ENCODE data around the gene BCAS4. TPM values are rescaled to one million over a fixed set of nuclear protein-coding genes. Genes with fewer than 3 reads are reported as not detected.
"Not testable (repeated sequence)": the region's sequence is repeated elsewhere in the genome, so short reads cannot be mapped to it uniquely, and the experiment has no call there.

BCAS4 gene
- total and polyA plus RNA-seq, 5 donors from 2014 or later, result 8.0 to 17.6 (median 14.0) TPM

- Histone ChIP-seq H3K9me3 (ENCODE audit: control insufficient read depth in 2 of 2, low read length in 2 of 2) (no peaks in the 10 kb centered on the region), H3K27me3 (ENCODE audit: control insufficient read depth, insufficient read depth, low read length) (no peaks in the 10 kb centered on the region), H3K4me3 (ENCODE audit: low read depth, low read length) (no peak overlapping the region), H3K27ac (ENCODE audit: insufficient read depth, low read length, poor library complexity, severe bottlenecking) (no peak overlapping the region), H3K4me1 (ENCODE audit: control insufficient read depth, insufficient read depth, low read length, poor library complexity, severe bottlenecking) (peaks cover 8% of the 10 kb centered on the region), H3K36me3 (ENCODE audit: control insufficient read depth, insufficient read depth, low read length) (no peaks in the 10 kb centered on the region)
- Mint-ChIP-seq H3K4me1 (peaks cover 0 to 11% (median 0%) of the 10 kb centered on the region in 4 donors), H3K4me3 (peak overlapping the region in 1 of 4 donors; percentile 3), H3K36me3 (no peaks in the 10 kb centered on the region), H3K9me3 (no peaks in the 10 kb centered on the region), H3K27ac (peak overlapping the region in 1 of 3 donors; percentile 31), H3K27me3 (peaks cover 5% of the 10 kb centered on the region)
- ATAC-seq (ENCODE audit: low read depth in 2 of 2) (no peak), DNase-seq (no peak)
These were observed 7.7 kb upstream of the BCAS4 start for GRCh38 chr20:50787181-50787580.

- no peak for DNase-seq
- Mint-ChIP-seq H3K4me3 (peak overlapping the region in 2 of 4 donors; percentile 21 to 38), H3K36me3 (no peaks in the 10 kb centered on the region), H3K27me3 (peaks cover 5% of the 10 kb centered on the region), H3K27ac (peak overlapping the region in 1 of 3 donors; percentile 43), H3K9me3 (no peaks in the 10 kb centered on the region), H3K4me1 (peaks cover 0 to 15% (median 0%) of the 10 kb centered on the region in 4 donors)
- no peaks in the 10 kb centered on the region for H3K36me3 ChIP-seq (ENCODE audit: control insufficient read depth, insufficient read depth, low read length)
- no peak overlapping the region for H3K4me3 ChIP-seq (ENCODE audit: low read depth, low read length)
- H3K4me1 ChIP-seq (ENCODE audit: control insufficient read depth, insufficient read depth, low read length, poor library complexity, severe bottlenecking), result peaks cover 8% of the 10 kb centered on the region
- H3K27me3 ChIP-seq (ENCODE audit: control insufficient read depth, insufficient read depth, low read length), result no peaks in the 10 kb centered on the region
- no peak overlapping the region for H3K27ac ChIP-seq (ENCODE audit: insufficient read depth, low read length, poor library complexity, severe bottlenecking)
- ATAC-seq (ENCODE audit: low read depth in 2 of 2), result no peak
- no peaks in the 10 kb centered on the region for H3K9me3 ChIP-seq (ENCODE audit: control insufficient read depth in 2 of 2, low read length in 2 of 2)
These were observed 6.5 kb upstream of the BCAS4 start for GRCh38 chr20:50788045-50788991.

GRCh38 chr20:50789968-50790650 is 4.8 kb upstream of the BCAS4 start:
- H3K9me3 Mint-ChIP-seq, result no peaks in the 10 kb centered on the region
- no peak overlapping the region for H3K4me3 Mint-ChIP-seq
- peaks cover 15% of the 10 kb centered on the region for H3K4me1 ChIP-seq (ENCODE audit: control insufficient read depth, insufficient read depth, low read length, poor library complexity, severe bottlenecking)
- peaks cover 0 to 23% (median 3%) of the 10 kb centered on the region in 4 donors for H3K4me1 Mint-ChIP-seq
- ATAC-seq (ENCODE audit: low read depth in 2 of 2) (no peak), DNase-seq (no peak)
- H3K9me3 ChIP-seq (ENCODE audit: control insufficient read depth in 2 of 2, low read length in 2 of 2), result no peaks in the 10 kb centered on the region
- peak overlapping the region; percentile 17 to 65 (median 56) for H3K27ac Mint-ChIP-seq
- no peaks in the 10 kb centered on the region for H3K36me3 ChIP-seq (ENCODE audit: control insufficient read depth, insufficient read depth, low read length)
- peaks cover 5% of the 10 kb centered on the region for H3K27me3 Mint-ChIP-seq
- no peaks in the 10 kb centered on the region for H3K27me3 ChIP-seq (ENCODE audit: control insufficient read depth, insufficient read depth, low read length)
- no peaks in the 10 kb centered on the region for H3K36me3 Mint-ChIP-seq
- no peak overlapping the region for H3K4me3 ChIP-seq (ENCODE audit: low read depth, low read length)
- no peak overlapping the region for H3K27ac ChIP-seq (ENCODE audit: insufficient read depth, low read length, poor library complexity, severe bottlenecking)

GRCh38 chr20:50790651-50791277 is 4.1 kb upstream of the BCAS4 start:
- peak overlapping the region in 1 of 4 donors; percentile 58 for H3K4me3 Mint-ChIP-seq

GRCh38 chr20:50792708-50793574 is 1.9 kb upstream of the BCAS4 start:
- DNase-seq, result no peak
- H3K36me3 ChIP-seq (ENCODE audit: control insufficient read depth, insufficient read depth, low read length), result no peaks in the 10 kb centered on the region
- H3K4me3 ChIP-seq (ENCODE audit: low read depth, low read length), result no peak overlapping the region
- Mint-ChIP-seq H3K9me3 (no peaks in the 10 kb centered on the region), H3K4me1 (peaks cover 0 to 32% (median 7%) of the 10 kb centered on the region in 4 donors), H3K27ac (peak overlapping the region in 2 of 3 donors; percentile 59 to 77), H3K36me3 (no peaks in the 10 kb centered on the region), H3K4me3 (peak overlapping the region; percentile 69 to 82 (median 80)), H3K27me3 (no peaks in the 10 kb centered on the region)
- no peak for ATAC-seq (ENCODE audit: low read depth in 2 of 2)
- peaks cover 20% of the 10 kb centered on the region for H3K4me1 ChIP-seq (ENCODE audit: control insufficient read depth, insufficient read depth, low read length, poor library complexity, severe bottlenecking)
- no peaks in the 10 kb centered on the region for H3K27me3 ChIP-seq (ENCODE audit: control insufficient read depth, insufficient read depth, low read length)
- H3K9me3 ChIP-seq (ENCODE audit: control insufficient read depth in 2 of 2, low read length in 2 of 2), result no peaks in the 10 kb centered on the region
- H3K27ac ChIP-seq (ENCODE audit: insufficient read depth, low read length, poor library complexity, severe bottlenecking), result no peak overlapping the region

More at GRCh38 chr20:50790651-50791277, 4.1 kb upstream of the BCAS4 start:
- peak; percentile 65 to 70 for ATAC-seq (ENCODE audit: low read depth in 2 of 2)
- Mint-ChIP-seq H3K27ac (peak overlapping the region; percentile 32 to 82 (median 65)), H3K36me3 (no peaks in the 10 kb centered on the region), H3K4me1 (peaks cover 0 to 26% (median 5%) of the 10 kb centered on the region in 4 donors), H3K27me3 (peaks cover 5% of the 10 kb centered on the region), H3K9me3 (no peaks in the 10 kb centered on the region)
- peak; percentile 47 to 83 (median 65) for DNase-seq
- no peaks in the 10 kb centered on the region for H3K9me3 ChIP-seq (ENCODE audit: control insufficient read depth in 2 of 2, low read length in 2 of 2)
- peak overlapping the region; percentile 57 for H3K27ac ChIP-seq (ENCODE audit: insufficient read depth, low read length, poor library complexity, severe bottlenecking)
- H3K4me1 ChIP-seq (ENCODE audit: control insufficient read depth, insufficient read depth, low read length, poor library complexity, severe bottlenecking), result peaks cover 19% of the 10 kb centered on the region
- no peaks in the 10 kb centered on the region for H3K27me3 ChIP-seq (ENCODE audit: control insufficient read depth, insufficient read depth, low read length)
- H3K36me3 ChIP-seq (ENCODE audit: control insufficient read depth, insufficient read depth, low read length), result no peaks in the 10 kb centered on the region
- no peak overlapping the region for H3K4me3 ChIP-seq (ENCODE audit: low read depth, low read length)

- ATAC-seq (ENCODE audit: low read depth in 2 of 2), result not testable (repeated sequence)
These were observed 1.3 kb upstream of the BCAS4 start for GRCh38 chr20:50793575-50794016.

More at GRCh38 chr20:50793575-50794016, 1.3 kb upstream of the BCAS4 start:
- peak in 2 of 3 donors; percentile 34 to 70 for DNase-seq
- not testable (repeated sequence) for H3K36me3 Mint-ChIP-seq; H3K27me3 Mint-ChIP-seq; H3K9me3 Mint-ChIP-seq; H3K36me3 ChIP-seq (ENCODE audit: control insufficient read depth, insufficient read depth, low read length); H3K4me3 ChIP-seq (ENCODE audit: low read depth, low read length); H3K9me3 ChIP-seq (ENCODE audit: control insufficient read depth in 2 of 2, low read length in 2 of 2); H3K27ac ChIP-seq (ENCODE audit: insufficient read depth, low read length, poor library complexity, severe bottlenecking); H3K27me3 ChIP-seq (ENCODE audit: control insufficient read depth, insufficient read depth, low read length)
- Mint-ChIP-seq H3K27ac (peak overlapping the region in 1 of 3 donors; percentile 59), H3K4me3 (peak overlapping the region; percentile 78 to 82 (median 82)), H3K4me1 (peaks cover 0 to 32% (median 7%) of the 10 kb centered on the region in 4 donors)
- peaks cover 20% of the 10 kb centered on the region for H3K4me1 ChIP-seq (ENCODE audit: control insufficient read depth, insufficient read depth, low read length, poor library complexity, severe bottlenecking)
